Hypothalamus (tissue), 51 donors: ENCODE data around the gene CREG2.

Experiments used
- DNase-seq, 51 donors: peaks; one replicate each; lab custom pipeline; 2025; lab: John Stamatoyannopoulos, UW

Gene CREG2

GRCh38 chr2:101310834-101311695 is 76.2 kb downstream of the CREG2 start:
- no peak for DNase-seq

DNA sequence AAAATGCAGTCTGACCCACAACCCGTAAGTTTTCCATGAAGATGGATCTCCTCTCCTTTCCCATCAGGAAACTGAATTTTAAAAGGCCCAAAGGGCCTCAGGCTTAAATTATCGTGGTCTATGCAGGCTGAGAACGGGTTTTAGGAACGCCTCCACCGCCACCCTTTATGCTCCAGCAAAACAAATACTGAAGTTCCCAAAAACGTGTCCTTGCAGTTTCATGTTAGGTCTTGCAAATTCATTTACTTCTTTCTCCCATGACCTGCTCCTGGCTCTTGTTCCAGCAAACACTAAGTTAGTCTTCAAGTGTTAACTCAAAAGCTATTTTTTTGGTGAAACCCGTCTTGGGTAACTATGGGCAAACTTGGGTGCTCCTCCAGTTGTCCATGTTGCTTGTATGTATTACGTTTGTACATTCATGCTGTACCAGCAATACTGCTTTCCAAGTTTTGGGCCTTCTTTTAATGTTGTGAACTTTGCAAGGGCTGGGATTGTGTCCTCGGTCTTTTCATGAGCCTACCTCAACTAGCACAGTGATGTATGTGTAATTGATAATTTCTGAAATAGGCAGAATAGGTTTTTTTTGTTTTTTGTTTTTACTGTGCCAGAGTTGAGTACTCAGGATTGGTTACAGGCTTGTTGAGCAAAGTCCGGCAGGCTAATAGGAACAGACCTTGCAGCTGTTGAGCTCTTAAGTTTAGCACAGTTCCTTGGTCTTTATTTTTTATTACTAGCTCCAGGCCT is 77.0 kb downstream of the CREG2 start:
- no peak for DNase-seq

- DNase-seq, result peak; percentile 26 to 95 (median 84)
These were observed 78.7 kb downstream of the CREG2 start, which contains the start of gene RNF149 for GRCh38 chr2:101308432-101309210. TSS of gene RNF149 (minus strand) at chr2:101308701. CDS start at chr2:101308588, 113 bp downstream.

DNA sequence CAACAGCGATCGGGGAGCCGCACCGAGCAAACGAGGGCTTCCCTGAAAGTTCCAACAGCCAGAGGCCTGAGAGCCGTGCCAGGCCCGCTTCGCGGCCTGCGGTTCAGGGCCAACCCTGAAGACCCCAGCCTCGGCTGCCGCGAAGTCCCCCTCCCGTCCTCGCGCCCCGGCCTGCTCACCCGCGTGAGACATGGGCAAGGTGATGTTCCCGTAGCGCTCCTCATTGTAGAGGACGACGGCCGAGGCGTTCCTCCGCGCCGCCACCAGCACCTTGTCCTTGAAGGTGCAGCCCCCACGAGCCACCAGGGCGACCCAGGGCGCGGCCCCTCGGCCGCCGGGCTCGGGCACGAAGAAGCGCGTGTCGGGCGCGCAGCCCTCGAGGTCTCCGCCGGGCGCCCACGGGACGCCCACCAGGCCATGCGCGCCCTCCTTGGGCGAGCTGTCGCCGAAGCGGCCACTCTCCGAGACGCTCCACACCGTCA is 79.3 kb downstream of the CREG2 start:
- DNase-seq, result peak in 7 of 51 donors; percentile 28 to 58 (median 36)

- DNase-seq, result no peak
These were observed 79.8 kb downstream of the CREG2 start for GRCh38 chr2:101307503-101307902.

DNA sequence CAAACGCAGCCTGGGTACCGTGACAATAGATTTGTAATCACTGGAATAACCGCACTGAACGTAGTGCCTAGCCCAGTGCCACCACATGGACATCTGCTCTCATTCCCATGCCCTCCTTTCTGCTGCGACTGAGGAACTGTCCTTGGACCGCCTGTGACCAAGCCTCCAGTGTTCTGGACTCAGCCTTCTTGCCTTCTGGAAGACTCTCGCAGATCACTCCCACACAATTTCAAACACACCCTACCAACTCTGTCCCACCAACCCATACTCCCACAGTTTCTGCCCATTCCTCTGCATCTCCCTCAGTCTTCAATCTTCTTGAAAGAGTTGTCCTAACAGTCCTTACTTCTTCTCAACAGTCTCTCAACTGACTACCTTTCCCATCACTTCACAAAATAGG is 80.9 kb downstream of the CREG2 start:
- no peak for DNase-seq

- DNase-seq, result no peak
These were observed 81.7 kb downstream of the CREG2 start for GRCh38 chr2:101305492-101306078.

DNA sequence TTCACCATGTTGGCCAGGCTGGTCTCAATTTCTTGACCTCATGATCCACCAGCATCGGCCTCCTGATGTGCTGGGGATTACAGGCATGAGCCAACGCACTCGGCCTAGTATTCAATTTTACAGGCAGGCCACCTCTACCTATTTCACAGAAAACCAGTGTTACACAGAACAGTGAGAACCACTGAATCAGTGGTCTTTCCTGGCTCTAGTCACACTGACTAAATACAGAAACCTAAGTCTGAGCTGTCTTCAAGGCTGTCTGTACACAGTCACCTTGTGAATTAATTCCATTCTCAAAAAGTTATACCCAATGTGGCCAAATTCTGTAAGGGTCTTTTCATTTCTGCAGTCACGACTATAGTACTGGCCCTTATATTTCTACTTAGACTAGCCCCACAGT is 82.3 kb downstream of the CREG2 start:
- DNase-seq, result no peak

- DNase-seq, result no peak
These were observed 83.6 kb downstream of the CREG2 start for GRCh38 chr2:101303688-101304087.

- no peak for DNase-seq
These were observed 85.3 kb downstream of the CREG2 start for GRCh38 chr2:101302016-101302415.

DNA sequence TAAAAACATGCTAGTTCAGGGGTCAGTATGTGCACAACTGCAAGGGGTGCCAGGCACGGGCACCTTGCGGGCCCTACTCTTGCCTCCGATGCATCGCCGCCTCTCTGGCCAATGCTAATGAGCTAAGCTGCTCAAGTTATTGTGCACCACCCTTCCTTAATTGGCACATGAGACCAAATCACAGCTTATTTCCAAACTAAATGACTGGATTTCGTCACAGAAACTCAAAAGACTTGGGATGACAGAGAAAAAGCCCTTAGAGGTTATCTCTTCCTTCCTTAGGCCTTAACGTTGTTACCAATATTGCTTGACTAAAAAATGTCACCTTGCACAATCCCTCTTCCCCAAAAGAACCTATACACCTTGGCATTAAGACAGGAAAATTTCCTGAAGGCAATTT is 86.5 kb downstream of the CREG2 start:
- no peak for DNase-seq

DNA sequence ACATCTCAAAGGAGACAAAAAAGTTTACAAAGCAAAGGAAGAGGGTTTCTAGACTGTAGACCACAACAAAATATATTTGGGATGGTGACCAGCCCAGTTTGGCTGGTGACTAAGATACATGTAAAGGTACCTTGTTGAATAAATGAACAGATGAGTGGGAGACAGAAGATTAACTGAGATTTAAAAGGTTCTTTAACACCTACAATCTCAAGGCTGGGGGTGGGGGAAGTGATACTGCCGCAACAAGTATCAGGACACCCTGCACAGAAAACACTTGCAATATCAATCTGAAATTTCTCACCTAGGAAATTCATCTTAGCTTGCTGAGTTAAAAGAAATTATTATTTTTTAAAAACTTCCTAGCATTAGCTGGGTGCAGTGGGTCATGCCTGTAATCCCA is 87.1 kb downstream of the CREG2 start:
- DNase-seq, result peak in 1 of 51 donors; percentile 36

DNA sequence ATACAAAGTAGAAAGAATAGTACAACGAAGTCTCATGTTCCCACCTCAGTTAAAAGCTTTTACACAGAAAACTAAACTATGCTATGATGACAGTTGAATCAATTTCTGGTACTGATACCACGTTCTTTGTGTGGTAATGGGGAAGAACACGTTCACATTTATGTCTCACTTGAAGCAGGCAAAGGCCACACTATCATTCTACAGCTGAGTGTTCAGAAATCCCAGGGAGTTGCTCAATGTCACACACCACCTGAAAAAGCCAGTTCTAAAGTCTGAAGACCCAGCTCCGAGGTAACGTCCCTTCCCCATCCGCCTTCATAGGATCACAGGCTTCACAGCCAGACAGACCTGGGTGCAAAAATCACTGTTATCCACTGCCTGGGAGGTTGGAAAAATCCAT is 87.7 kb downstream of the CREG2 start:
- DNase-seq, result no peak

DNA sequence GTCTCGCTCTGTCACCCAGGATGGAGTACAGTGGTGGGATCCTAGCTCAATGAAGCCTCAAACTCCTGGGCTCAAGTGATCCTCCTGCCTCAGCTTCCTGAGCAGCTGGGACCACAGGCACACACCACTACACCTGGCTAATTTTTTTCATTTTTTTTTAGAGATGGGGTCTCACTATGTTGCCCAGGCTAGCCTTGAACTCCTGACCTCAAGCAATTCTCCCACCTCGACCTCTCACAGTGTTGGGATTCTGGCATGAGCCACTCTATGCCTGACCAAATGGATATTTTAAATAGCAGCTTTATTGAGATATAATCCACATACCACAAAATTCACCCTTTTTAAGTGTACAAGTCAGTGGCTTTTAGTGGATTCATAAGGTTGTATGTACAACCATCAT is 89.9 kb downstream of the CREG2 start:
- no peak for DNase-seq

DNA sequence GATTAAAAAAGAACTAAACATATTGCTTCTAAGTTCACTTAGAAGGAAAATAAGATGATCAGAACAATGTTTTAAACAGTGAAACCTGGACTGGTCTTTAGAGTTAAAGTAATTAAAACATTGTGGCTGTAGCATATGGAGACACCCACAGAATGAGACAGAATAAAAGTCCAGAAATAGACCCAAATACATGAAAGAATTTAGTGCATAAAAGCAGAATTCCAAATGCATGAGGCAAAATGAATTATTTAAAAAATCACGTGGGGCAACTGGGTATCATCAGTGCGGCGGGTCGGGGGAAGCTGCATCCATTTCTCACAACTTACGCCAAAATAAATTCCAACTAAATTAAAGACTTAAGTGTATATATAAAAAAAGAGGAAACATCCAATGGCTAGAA is 90.9 kb downstream of the CREG2 start:
- DNase-seq, result no peak

- no peak for DNase-seq
These were observed 91.4 kb downstream of the CREG2 start for GRCh38 chr2:101295895-101296294.
